HUES64 (cell line): Measurements from ENCODE around the gene ZNF630.
"Not testable (repeated sequence)": the region's sequence is repeated elsewhere in the genome, so short reads cannot be mapped to it uniquely, and the experiment has no call there.

ENCODE experiments used
- H3K27ac ChIP-seq: 2 replicates; pipeline ENCODE4 v1.7.0; 2013; ENCODE audit warnings: low read depth, low read length, inconsistent platforms
- H3K27me3 ChIP-seq: 2 replicates; pipeline ENCODE4 v1.6.1; 2013; ENCODE audit warnings: mild to moderate bottlenecking, low read length; ENCODE audit not compliant: insufficient read depth
- H3K36me3 ChIP-seq: 2 replicates; pipeline ENCODE4 v1.6.1; 2013; ENCODE audit warnings: mild to moderate bottlenecking, low read length; ENCODE audit not compliant: insufficient read depth
- H3K4me1 ChIP-seq: 2 replicates; pipeline ENCODE4 v1.6.1; 2013; ENCODE audit warnings: mild to moderate bottlenecking, low read length, moderate library complexity; ENCODE audit not compliant: insufficient read depth
- H3K4me3 ChIP-seq: 2 replicates; pipeline ENCODE4 v1.5.1; 2013; ENCODE audit warnings: mild to moderate bottlenecking, low read length, moderate library complexity
- H3K9ac ChIP-seq: 2 replicates; pipeline ENCODE4 v1.6.1; 2013; ENCODE audit warnings: mild to moderate bottlenecking, low read depth, low read length
- H3K9me3 ChIP-seq: 2 replicates; pipeline ENCODE4 v1.6.1; 2013; ENCODE audit warnings: low read depth, low read length; ENCODE audit not compliant: insufficient read depth
- WGBS: fragments of 150-250, 120-280 bp; methylation state at CpG from one replicate; pipeline ENCODE4 v1.1.7; 2013; ENCODE audit warnings: missing lambda C conversion rate; 5-methylcytosine and 5-hydroxymethylcytosine counted together

ZNF630 gene

DNA sequence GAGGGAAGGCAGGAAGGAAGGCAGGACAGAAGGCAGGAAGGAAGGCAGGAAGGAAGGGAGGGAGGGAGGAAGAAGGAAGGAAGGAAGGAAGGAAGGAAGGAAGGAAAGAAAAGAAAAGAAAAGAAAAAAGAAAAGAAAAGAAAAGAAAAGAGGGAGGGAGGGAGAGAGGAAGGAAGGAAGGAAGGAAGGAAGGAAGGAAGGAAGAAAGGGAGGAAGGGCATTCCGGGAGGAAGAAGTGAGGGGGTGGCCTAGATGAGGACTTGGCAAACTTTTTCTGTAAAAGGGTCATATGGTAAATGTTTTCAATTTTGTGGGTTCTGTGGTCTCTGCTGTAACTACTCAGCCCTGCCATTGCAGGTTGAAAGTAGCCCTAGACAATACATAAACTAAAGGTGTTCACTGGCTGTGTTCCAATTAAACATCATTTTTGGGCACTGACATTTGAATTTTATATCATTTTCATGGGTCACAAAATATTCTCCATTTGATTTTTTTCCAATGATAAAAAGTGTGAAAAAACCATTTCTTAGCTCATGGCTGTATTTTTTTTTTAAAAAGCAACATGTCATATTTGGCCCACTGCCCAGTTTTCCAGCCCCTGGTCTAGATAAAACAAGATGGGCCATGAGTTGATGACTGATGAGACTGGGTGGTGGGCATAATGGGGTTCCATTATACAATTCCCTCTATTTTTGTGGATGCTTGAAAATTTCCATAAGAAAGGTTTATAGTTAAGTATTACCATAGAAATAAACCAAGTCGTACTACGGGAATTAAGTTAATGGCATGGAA, 3.1 kb downstream of the ZNF630 start:
- no peak overlapping the region for H3K9ac ChIP-seq
- 95% methylated on average over 2 of the region's 3 CpGs for WGBS
- H3K27me3 ChIP-seq: no peaks in the 10 kb centered on the region
- no peak overlapping the region for H3K27ac ChIP-seq
- H3K4me1 ChIP-seq: no peaks in the 10 kb centered on the region
- no peaks in the 10 kb centered on the region for H3K9me3 ChIP-seq
- H3K4me3 ChIP-seq: no peak overlapping the region
- H3K36me3 ChIP-seq: peaks cover 3% of the 10 kb centered on the region; the same call in 1 of the 2 replicates

DNA sequence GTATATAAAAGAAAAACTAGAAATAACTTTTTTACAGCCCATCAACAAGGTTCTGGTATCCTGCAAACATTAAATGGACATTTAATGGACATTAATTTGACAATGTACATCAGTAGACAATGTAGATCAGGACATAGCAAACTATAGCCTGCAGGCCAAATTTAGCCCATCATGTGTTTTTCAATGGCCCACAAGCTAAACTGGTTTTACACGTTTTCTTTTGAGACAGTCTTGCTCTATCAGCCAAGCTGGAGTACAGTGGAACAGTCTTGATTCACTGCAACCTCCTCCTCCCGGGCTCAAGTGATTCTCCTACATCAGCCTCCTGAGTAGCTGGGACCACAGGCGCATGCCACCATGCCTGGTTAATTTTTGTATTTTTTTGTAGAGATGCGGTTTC, 7.2 kb downstream of the ZNF630 start:
- peaks cover 7% of the 10 kb centered on the region for H3K36me3 ChIP-seq
- no peaks in the 10 kb centered on the region for H3K9me3 ChIP-seq
- H3K27me3 ChIP-seq: no peaks in the 10 kb centered on the region
- WGBS: 87% methylated on average over 4 of the region's 4 CpGs
- H3K27ac ChIP-seq: no peak overlapping the region
- no peaks in the 10 kb centered on the region for H3K4me1 ChIP-seq
- H3K4me3 ChIP-seq: no peak overlapping the region
- H3K9ac ChIP-seq: no peak overlapping the region

DNA sequence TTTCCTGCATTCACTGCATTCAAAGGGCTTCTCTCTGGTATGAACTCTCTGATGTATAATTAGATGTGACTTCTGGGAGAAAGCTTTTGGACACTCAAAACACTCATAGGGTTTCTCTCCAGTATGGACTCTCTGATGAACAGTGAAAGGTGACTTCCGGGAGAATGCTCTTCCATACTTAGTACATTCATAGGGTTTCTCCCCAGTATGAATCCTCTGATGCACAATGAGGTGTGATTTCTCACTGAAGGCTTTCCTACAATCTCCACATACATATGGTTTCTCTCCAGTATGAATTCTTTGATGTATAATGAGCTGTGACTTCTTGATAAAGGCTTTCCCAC, 12.2 kb downstream of the ZNF630 start:
- Histone ChIP-seq H3K4me3 (no peak overlapping the region), H3K36me3 (peaks cover 7% of the 10 kb centered on the region), H3K9me3 (no peaks in the 10 kb centered on the region), H3K9ac (no peak overlapping the region), H3K27ac (no peak overlapping the region), H3K27me3 (no peaks in the 10 kb centered on the region), H3K4me1 (no peaks in the 10 kb centered on the region)
- 100% methylated on average over 1 of the region's 1 CpG for WGBS

DNA sequence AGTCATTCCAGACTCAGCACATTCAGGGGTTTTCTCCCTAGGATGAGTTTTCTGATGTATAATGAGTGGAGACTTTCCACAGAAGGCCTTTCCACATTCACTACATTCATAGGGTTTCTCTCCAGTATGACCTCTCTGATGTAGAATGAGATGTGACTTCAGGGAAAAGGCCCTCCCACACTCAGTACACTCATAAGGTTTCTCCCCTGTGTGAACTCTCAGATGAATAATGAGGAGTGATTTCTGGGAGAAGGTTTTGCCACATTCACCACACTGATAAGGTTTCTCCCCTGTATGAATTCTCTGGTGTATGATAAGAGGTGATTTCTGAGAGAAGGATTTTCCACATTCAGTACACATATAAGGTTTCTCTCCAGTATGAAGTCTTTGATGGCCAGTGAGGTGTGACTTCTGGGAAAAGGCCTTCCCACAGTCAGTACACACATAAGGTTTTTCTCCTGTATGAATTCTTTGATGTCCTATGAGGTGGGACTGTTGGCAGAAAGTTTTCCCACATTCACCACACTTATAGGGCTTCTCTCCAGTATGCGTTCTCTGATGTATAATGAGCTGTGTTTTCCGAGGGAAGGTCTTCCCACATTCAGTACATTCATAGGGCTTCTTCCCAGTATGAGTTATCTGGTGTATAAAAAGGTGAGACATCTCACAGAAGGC, 12.7 kb downstream of the ZNF630 start:
- peaks cover 4% of the 10 kb centered on the region for H3K36me3 ChIP-seq
- WGBS: no CpG with 5 or more reads among the region's 2 CpGs

DNA sequence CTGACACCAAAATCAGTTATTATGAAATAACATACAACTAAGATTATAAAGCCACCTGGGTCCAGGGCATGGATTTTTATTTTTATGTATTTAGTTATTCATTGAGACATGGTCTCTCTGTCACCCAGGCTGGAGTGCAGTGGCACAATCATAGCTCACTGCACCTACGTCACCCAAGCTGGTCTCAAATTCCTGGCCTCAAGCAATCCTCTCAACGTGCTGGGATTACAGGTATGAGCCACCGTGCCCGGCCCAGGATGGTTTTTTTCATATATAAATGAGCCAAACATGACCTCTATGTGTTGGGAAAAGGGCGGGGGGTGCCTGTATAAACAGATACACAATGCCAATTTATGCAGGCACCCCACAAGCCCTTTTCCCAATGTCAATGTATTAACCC, 24.6 kb downstream of the ZNF630 start:
- Histone ChIP-seq H3K9me3 (no peaks in the 10 kb centered on the region), H3K36me3 (no peaks in the 10 kb centered on the region), H3K9ac (no peak overlapping the region), H3K27me3 (no peaks in the 10 kb centered on the region), H3K4me1 (no peaks in the 10 kb centered on the region), H3K4me3 (no peak overlapping the region), H3K27ac (no peak overlapping the region)
- 86% methylated on average over 2 of the region's 5 CpGs for WGBS

More for the DNA sequence above, 12.7 kb downstream of the ZNF630 start:
- no peaks in the 10 kb centered on the region for H3K27me3 ChIP-seq
- H3K9ac ChIP-seq: no peak overlapping the region
- H3K4me3 ChIP-seq: no peak overlapping the region
- H3K27ac ChIP-seq: no peak overlapping the region
- H3K4me1 ChIP-seq: no peaks in the 10 kb centered on the region
- no peaks in the 10 kb centered on the region for H3K9me3 ChIP-seq

DNA sequence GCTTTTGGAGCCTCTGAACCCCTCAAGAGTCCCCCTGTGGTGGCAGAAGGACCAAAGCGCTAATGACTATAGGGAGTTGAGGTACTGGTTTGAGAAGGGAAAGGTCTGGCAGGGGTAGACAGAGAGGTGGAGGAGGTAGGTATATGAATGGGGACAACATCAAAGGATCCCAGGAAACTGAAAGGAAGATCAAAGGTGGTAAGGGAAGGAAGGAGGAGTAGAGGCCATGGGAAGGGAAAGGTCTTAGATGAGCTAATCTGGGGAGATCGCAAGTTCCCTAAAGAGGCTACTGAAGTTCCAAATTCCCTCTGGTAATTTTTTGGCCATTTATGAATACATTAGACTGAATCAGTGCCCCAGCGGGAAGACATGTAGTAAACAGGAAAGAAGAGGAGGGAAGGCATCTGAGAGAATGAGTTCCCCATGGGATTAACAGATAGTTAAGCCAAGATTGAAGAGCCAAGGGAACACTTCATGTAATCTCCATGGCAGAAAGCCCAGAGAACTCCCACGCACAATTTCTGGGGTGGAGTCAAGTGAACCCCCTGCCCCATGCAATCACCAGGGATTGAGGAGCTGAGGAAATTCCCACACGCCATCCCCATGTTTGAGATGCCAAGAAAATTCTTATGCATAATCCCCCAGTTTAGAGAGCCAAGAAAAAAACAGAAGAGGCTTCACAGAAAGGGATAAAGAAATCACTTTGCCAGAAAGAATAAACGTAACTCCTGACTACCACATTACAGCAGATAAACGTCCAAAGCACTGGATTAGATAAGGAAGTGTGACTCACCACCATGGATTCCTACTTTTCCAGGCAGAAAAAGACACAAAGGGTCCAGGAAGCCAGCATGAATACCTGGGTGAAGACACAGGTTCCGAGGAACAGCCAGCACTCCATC, 25.8 kb downstream of the ZNF630 start:
- no peak overlapping the region for H3K9ac ChIP-seq
- no peaks in the 10 kb centered on the region for H3K9me3 ChIP-seq
- H3K4me3 ChIP-seq: no peak overlapping the region
- 86% methylated on average over 6 of the region's 8 CpGs for WGBS
- no peaks in the 10 kb centered on the region for H3K4me1 ChIP-seq
- H3K27me3 ChIP-seq: no peaks in the 10 kb centered on the region
- H3K27ac ChIP-seq: no peak overlapping the region
- no peaks in the 10 kb centered on the region for H3K36me3 ChIP-seq

DNA sequence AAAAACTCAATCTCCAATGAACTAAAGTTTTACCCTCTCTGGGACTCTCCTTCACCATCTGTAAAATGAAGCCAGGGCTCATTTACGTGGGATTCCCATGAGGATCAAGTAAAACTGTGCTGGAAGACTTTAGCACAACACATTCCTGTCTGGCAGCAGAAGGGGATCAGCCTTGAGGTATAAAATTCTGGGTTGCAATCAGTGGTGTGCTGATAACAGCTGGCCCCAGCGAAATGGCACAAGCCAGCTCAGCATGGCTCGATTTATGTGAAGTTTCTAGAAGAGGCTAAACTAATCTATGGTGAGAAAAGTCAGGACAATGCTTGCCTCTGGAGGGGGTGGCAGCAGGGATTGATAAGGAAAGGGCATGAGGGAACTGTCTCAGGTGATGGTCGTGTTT, 28.4 kb downstream of the ZNF630 start:
- Histone ChIP-seq H3K4me1 (no peaks in the 10 kb centered on the region), H3K9me3 (no peaks in the 10 kb centered on the region), H3K36me3 (no peaks in the 10 kb centered on the region), H3K27ac (no peak overlapping the region), H3K4me3 (no peak overlapping the region), H3K9ac (no peak overlapping the region), H3K27me3 (no peaks in the 10 kb centered on the region)
- 85% methylated on average over 4 of the region's 4 CpGs for WGBS

DNA sequence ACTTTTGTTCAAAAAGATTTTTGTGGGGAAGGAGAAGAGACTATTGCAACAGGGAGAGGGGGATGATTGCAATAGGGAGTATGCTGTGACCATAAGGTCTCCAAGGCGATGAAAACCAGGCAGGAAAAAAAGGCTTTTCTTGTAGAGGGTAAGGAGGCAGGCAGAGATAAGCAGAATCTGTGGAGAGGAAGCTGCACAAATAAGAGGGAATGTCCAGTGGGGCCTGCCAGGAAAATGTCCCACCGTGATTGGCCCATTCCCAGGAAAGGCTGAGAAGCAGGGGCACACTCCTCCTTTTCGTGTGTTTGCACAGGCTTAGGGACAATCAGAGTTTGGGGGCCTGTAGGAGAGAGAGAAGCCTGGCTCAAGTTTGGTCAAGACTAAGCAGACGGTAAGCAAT, 35.5 kb downstream of the ZNF630 start:
- WGBS: 83% methylated on average over 3 of the region's 4 CpGs
- Histone ChIP-seq H3K36me3 (no peaks in the 10 kb centered on the region), H3K4me1 (no peaks in the 10 kb centered on the region)

DNA sequence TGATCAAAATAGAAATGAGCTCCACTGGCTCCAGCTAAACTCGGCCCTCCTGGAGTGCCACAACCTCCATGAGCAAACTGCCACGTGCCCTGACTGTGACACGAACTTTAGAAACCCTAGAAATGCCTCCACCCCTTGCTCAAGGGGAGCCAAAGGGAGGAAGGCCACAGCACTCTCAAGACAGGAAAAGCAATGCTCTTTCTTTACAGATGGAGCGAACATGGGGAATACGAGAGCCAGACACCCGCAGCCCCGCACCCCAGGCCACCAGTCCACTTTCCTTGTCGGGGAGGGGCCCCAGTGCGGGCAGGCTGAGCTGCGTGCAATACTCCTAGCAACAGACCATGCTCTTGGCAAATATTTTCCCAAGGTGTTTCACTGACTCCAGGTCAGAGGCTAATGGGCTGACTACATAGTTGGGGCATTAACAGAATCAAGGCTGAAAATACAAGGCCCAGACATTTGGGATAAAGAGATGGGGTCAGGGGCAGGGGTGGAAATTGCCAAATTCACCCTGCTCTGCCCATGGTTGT, 40.7 kb downstream of the ZNF630 start:
- WGBS: 83% methylated on average over 7 of the region's 10 CpGs
- H3K9ac ChIP-seq, H3K27me3 ChIP-seq: not testable (repeated sequence)

More for the DNA sequence above, 35.5 kb downstream of the ZNF630 start:
- no peak overlapping the region for H3K4me3 ChIP-seq
- no peaks in the 10 kb centered on the region for H3K9me3 ChIP-seq
- no peak overlapping the region for H3K27ac ChIP-seq
- no peak overlapping the region for H3K9ac ChIP-seq
- H3K27me3 ChIP-seq: no peaks in the 10 kb centered on the region

DNA sequence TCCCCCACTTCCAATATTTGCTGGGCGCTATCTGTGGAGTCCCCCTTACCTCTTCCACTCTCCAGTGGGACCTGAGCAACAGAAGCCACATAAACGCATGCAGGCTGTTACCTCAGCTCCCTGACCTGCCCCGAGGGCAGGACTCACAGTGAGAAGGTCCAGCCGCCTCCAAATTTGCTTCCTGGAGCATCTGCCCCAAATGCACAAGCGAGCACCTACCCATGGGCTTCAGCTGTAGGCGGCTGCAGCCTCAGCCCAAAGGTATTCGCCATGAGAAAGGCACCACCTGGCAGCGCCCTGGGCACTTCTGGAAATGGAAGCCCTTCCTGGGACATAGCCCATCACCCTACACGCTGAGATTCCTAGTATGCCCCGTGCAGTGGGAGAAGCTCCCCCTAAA, 41.2 kb downstream of the ZNF630 start:
- Histone ChIP-seq H3K4me3 (no peak overlapping the region), H3K9ac (no peak overlapping the region), H3K36me3 (no peaks in the 10 kb centered on the region), H3K27ac (no peak overlapping the region), H3K27me3 (no peaks in the 10 kb centered on the region), H3K4me1 (no peaks in the 10 kb centered on the region), H3K9me3 (no peaks in the 10 kb centered on the region)
- WGBS: 93% methylated on average over 10 of the region's 10 CpGs

More for the DNA sequence above, 40.7 kb downstream of the ZNF630 start:
- H3K4me1 ChIP-seq, H3K4me3 ChIP-seq, H3K27ac ChIP-seq, H3K9me3 ChIP-seq, H3K36me3 ChIP-seq: not testable (repeated sequence)

DNA sequence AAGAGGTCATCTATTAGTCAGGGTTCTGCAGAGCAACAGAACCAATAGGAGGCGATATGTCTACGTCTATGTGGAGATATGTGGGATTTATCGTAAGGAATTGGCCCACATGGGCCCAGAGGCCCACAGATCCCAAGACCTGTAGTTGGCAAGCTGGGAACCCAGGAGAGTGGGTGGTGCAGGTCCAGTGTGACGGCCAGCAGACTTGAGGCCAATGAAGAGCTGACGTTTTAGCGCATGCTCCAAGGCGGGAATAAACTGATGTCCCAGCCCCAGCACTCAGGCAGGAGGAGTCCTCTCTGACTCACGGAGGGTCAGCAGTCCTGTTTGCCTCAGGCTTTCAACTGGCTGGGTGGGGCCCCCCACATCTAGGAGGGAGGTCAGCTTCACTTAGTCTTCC, 43.3 kb downstream of the ZNF630 start:
- Histone ChIP-seq H3K27me3 (no peaks in the 10 kb centered on the region), H3K36me3 (no peaks in the 10 kb centered on the region), H3K9me3 (no peaks in the 10 kb centered on the region), H3K4me1 (no peaks in the 10 kb centered on the region), H3K4me3 (no peak overlapping the region), H3K27ac (no peak overlapping the region), H3K9ac (no peak overlapping the region)
- 94% methylated on average over 8 of the region's 8 CpGs for whole genome bisulfite sequencing
